ENCODE data around the gene ARHGAP15. TPM values are rescaled to one million over a fixed set of nuclear protein-coding genes. Genes with fewer than 3 reads are reported as not detected.

The ARHGAP15 gene
- total RNA-seq, 1 experiment from 2014 or later: 0.42 TPM

GRCh38 chr2:143682436-143683055 lies 553.3 kb downstream of the ARHGAP15 start (continued):
- TF ChIP-seq REST (IDR thresholded peaks at IDR 0.05; ENCODE audit: low read depth) (no peak), SP1 (IDR thresholded peaks at IDR 0.05; ENCODE audit: low read depth) (no peak), RAD21 (IDR thresholded peaks at IDR 0.05; ENCODE audit: low read depth) (no peak), YY1 (IDR thresholded peaks at IDR 0.05; ENCODE audit: extremely low read depth, insufficient replicate concordance, low read depth, low read length) (no peak), SIN3A (IDR thresholded peaks at IDR 0.05; ENCODE audit: low read depth) (no peak), CBX3 (IDR thresholded peaks at IDR 0.05; ENCODE audit: low read depth) (no peak), POLR2A (IDR thresholded peaks at IDR 0.05; ENCODE audit: borderline replicate concordance, extremely low read depth, insufficient read depth, insufficient read length) (no peak), SRF (IDR thresholded peaks at IDR 0.05; ENCODE audit: low read depth) (no peak), ZFX (IDR thresholded peaks at IDR 0.05) (no peak)

GRCh38 chr2:143683977-143684376 lies 554.8 kb downstream of the ARHGAP15 start:
- H3K4me1 ChIP-seq (ENCODE audit: control insufficient read depth in 1 of 2, insufficient read depth in 2 of 2, low read length in 2 of 2): no peaks in the 10 kb centered on the region
- H3K4me2 ChIP-seq (ENCODE audit: low read length): no peak overlapping the region
- POLR2A ChIA-PET: no interaction called here
- H3K9me2 ChIP-seq (ENCODE audit: insufficient read depth): no peaks in the 10 kb centered on the region
- no peak overlapping the region for H3K4me3 ChIP-seq (replicated peaks in 1 of 2; ENCODE audit: low read depth in 1 of 2, low read length in 2 of 2)
- no peaks in the 10 kb centered on the region for H3K79me2 ChIP-seq (ENCODE audit: insufficient read depth, low read length)
- TF ChIP-seq POLR2A (IDR thresholded peaks at IDR 0.05; ENCODE audit: borderline replicate concordance, extremely low read depth, insufficient read depth, insufficient read length): no peak
- TF ChIP-seq FOSL1 (IDR thresholded peaks at IDR 0.05; ENCODE audit: low read depth): no peak
- TF ChIP-seq CTCF (IDR thresholded peaks at IDR 0.05 in 2 of 3, conservative IDR thresholded peaks at IDR 0.05 in 1 of 3; ENCODE audit: borderline replicate concordance in 1 of 3, insufficient read depth in 1 of 3, low read depth in 2 of 3, low read length in 2 of 3): no peak
- no peak for TF ChIP-seq SP1 (IDR thresholded peaks at IDR 0.05; ENCODE audit: low read depth)
- no peak for TF ChIP-seq ZBTB33 (IDR thresholded peaks at IDR 0.05; ENCODE audit: extremely low read depth, insufficient replicate concordance, low read length)
- no peak for TF ChIP-seq SRF (IDR thresholded peaks at IDR 0.05; ENCODE audit: low read depth)
- TF ChIP-seq CBX3 (IDR thresholded peaks at IDR 0.05; ENCODE audit: low read depth): no peak
- TF ChIP-seq ZFX (IDR thresholded peaks at IDR 0.05): no peak
- TF ChIP-seq POLR2AphosphoS5 (IDR thresholded peaks at IDR 0.05; ENCODE audit: low read depth, low read length): no peak
- no peak for TF ChIP-seq RAD21 (IDR thresholded peaks at IDR 0.05; ENCODE audit: low read depth)
- TF ChIP-seq MAX (IDR thresholded peaks at IDR 0.05): no peak
- no peak for TF ChIP-seq EZH2phosphoT487 (IDR thresholded peaks at IDR 0.05; ENCODE audit: borderline replicate concordance)
- TF ChIP-seq ATF3 (IDR thresholded peaks at IDR 0.05): no peak
- TF ChIP-seq SIN3A (IDR thresholded peaks at IDR 0.05; ENCODE audit: low read depth): no peak
- TF ChIP-seq ZNF274 (IDR thresholded peaks at IDR 0.05; ENCODE audit: low read depth, low read length): no peak
- no peaks in the 10 kb centered on the region for H3K36me3 ChIP-seq (ENCODE audit: control insufficient read depth in 1 of 2, insufficient read depth in 2 of 2, low read length in 2 of 2)
- intact Hi-C loops (cut with micrococcal nuclease): no loop called here
- no peak for ATAC-seq
- H4K20me1 ChIP-seq (ENCODE audit: insufficient read depth): no peaks in the 10 kb centered on the region
- no peak overlapping the region for H3K9ac ChIP-seq (ENCODE audit: low read length)
- BruUV-seq (replicated peaks): no TSS peak
- DNase-seq (ENCODE audit: low read depth, low spot score): no peak
- no peak overlapping the region for H2AFZ ChIP-seq (ENCODE audit: low read depth, low read length, poor library complexity, severe bottlenecking)
- CTCF ChIA-PET: no interaction called here
- H3K27ac ChIP-seq (ENCODE audit: low read depth, low read length): no peak overlapping the region
- RAD21 ChIA-PET (ENCODE audit: low non-redundant PET in 1 of 2, low total read pairs in 2 of 2, uncharacterized antibody in 2 of 2, unreplicated experiment in 2 of 2): no interaction called here
- no peaks in the 10 kb centered on the region for H3K27me3 ChIP-seq (ENCODE audit: insufficient read depth, low read length)
- H3K9me3 ChIP-seq (ENCODE audit: control insufficient read depth in 1 of 2, insufficient read depth in 1 of 2, low read depth in 1 of 2, low read length in 2 of 2): no peaks in the 10 kb centered on the region
